H1 (cell line): ENCODE data around the gene RNF39. TPM values are rescaled to one million over a fixed set of nuclear protein-coding genes. Genes with fewer than 3 reads are reported as not detected.

ENCODE experiments used
- CTCF ChIA-PET: fragments of 300-600 bp; sonication (Branson Sonifier 250); formaldehyde crosslinking; loops from one replicate; lab custom pipeline; 2021; ENCODE audit not compliant: partially characterized antibody; lab: Charles Lee
- POLR2A ChIA-PET: fragments of 300-600 bp; sonication (Branson Sonifier 250); formaldehyde crosslinking; loops from one replicate; lab custom pipeline; 2021; ENCODE audit warnings: inconsistent platforms; ENCODE audit not compliant: partially characterized antibody; lab: Charles Lee
- DNase-seq, 2 experiments: peaks; one replicate each; pipeline versions ENCODE4 v3.0.0 to v3.0.0-alpha.2; 2010 to 2022; ENCODE audit warnings: low spot score in 2 of 2, low read depth in 1 of 2, mixed read lengths in 1 of 2
- FAIRE-seq: peaks from 2 replicates; lab custom pipeline; 2011; peaks lifted over from hg19 to GRCh38; lab: Jason Lieb, UNC
- H2AFZ ChIP-seq: 2 replicates; pipeline ENCODE4 v1.8.1; 2012; ENCODE audit warnings: low read length, inconsistent platforms
- H2AK5ac ChIP-seq: 2 replicates; pipeline ENCODE4 v1.6.1; 2013; ENCODE audit warnings: low read depth, low read length
- H2BK120ac ChIP-seq: replicated peaks from 2 replicates; pipeline ENCODE3; 2013; ENCODE audit warnings: low read depth, low read length, inconsistent platforms
- H2BK12ac ChIP-seq: 2 replicates; pipeline ENCODE4 v1.6.1; 2013; ENCODE audit warnings: low read depth, low read length
- H2BK15ac ChIP-seq: 2 replicates; pipeline ENCODE4 v1.6.1; 2013; ENCODE audit warnings: low read length
- H2BK20ac ChIP-seq: 2 replicates; pipeline ENCODE4 v1.6.1; 2013; ENCODE audit warnings: low read length
- H2BK5ac ChIP-seq: 2 replicates; pipeline ENCODE4 v1.6.1; 2013; ENCODE audit warnings: low read depth, low read length
- H3K14ac ChIP-seq: 2 replicates; pipeline ENCODE4 v1.6.1; 2013; ENCODE audit warnings: inconsistent platforms; ENCODE audit not compliant: insufficient read length
- H3K18ac ChIP-seq: 2 replicates; pipeline ENCODE4 v1.6.1; 2013; ENCODE audit warnings: low read length; ENCODE audit errors: extremely low read depth
- H3K23ac ChIP-seq: 2 replicates; pipeline ENCODE4 v1.6.1; 2013; ENCODE audit warnings: inconsistent platforms; ENCODE audit not compliant: insufficient read length
- H3K23me2 ChIP-seq: 2 replicates; pipeline ENCODE4 v1.6.1; 2013; ENCODE audit warnings: low read depth, low read length
- H3K27ac ChIP-seq: 2 replicates; pipeline ENCODE4 v1.6.1; 2011; ENCODE audit warnings: low read depth, low read length, inconsistent platforms
- H3K27me3 ChIP-seq, 4 experiments: replicated peaks in 1 of 4; 1 replicate in 1 of 4; 2 replicates in 3 of 4; pipeline versions ENCODE4 v1.6.1 to v1.8.1; 2011 to 2013; ENCODE audit warnings: low read length in 3 of 4, mild to moderate bottlenecking in 3 of 4, inconsistent platforms in 2 of 4, mixed read lengths in 2 of 4, moderate library complexity in 1 of 4; ENCODE audit not compliant: control insufficient read depth in 3 of 4, insufficient read depth in 3 of 4; ENCODE audit errors: extremely low read depth in 1 of 4
- H3K36me3 ChIP-seq, 4 experiments: 2 replicates each; pipeline versions ENCODE4 v1.6.1 to v1.8.1; 2011 to 2013; ENCODE audit warnings: mild to moderate bottlenecking in 4 of 4, low read length in 3 of 4, moderate library complexity in 2 of 4, control low read depth in 1 of 4, inconsistent platforms in 1 of 4; ENCODE audit not compliant: insufficient read depth in 4 of 4, control insufficient read depth in 2 of 4
- H3K4ac ChIP-seq: replicated peaks from 2 replicates; pipeline ENCODE3; 2013; ENCODE audit warnings: low read length, low read depth, mixed read lengths, inconsistent platforms; ENCODE audit not compliant: insufficient read length
- H3K4me1 ChIP-seq, 4 experiments: replicated peaks in 1 of 4; 1 replicate in 1 of 4; 2 replicates in 3 of 4; pipeline versions ENCODE4 v1.6.1 to v1.8.1; 2011 to 2013; ENCODE audit warnings: low read length in 3 of 4, inconsistent platforms in 2 of 4, mixed read lengths in 1 of 4; ENCODE audit not compliant: insufficient read depth in 4 of 4, control insufficient read depth in 3 of 4
- H3K4me2 ChIP-seq, 2 experiments: 2 replicates each; pipeline versions ENCODE4 v1.6.1 to v1.8.1; 2011 to 2013; ENCODE audit warnings: low read depth in 2 of 2, low read length in 2 of 2, control low read depth in 1 of 2, inconsistent platforms in 1 of 2, mild to moderate bottlenecking in 1 of 2; ENCODE audit not compliant: insufficient read depth in 1 of 2
- H3K4me3 ChIP-seq, 4 experiments: fragments of 200-600, 300-600 bp in 1 of 4; sonication (generic), shearing (Covaris generic), sonication (Bioruptor Twin) in 1 of 4; 2 replicates each; pipeline versions ENCODE4 v1.5.1 to v1.8.1; 2011 to 2016; ENCODE audit warnings: low read length in 4 of 4, low read depth in 3 of 4, control low read depth in 2 of 4, inconsistent platforms in 2 of 4, mild to moderate bottlenecking in 2 of 4, mixed read lengths in 1 of 4, moderate library complexity in 1 of 4; ENCODE audit not compliant: insufficient read depth in 2 of 4; ENCODE audit errors: extremely low read depth in 1 of 4
- H3K56ac ChIP-seq: replicated peaks from 2 replicates; pipeline ENCODE3; 2013; ENCODE audit warnings: low read depth, mild to moderate bottlenecking, mixed read lengths, low read length, inconsistent platforms; ENCODE audit not compliant: insufficient read length
- H3K79me1 ChIP-seq: 2 replicates; pipeline ENCODE4 v1.6.1; 2013; ENCODE audit warnings: low read depth, low read length, control low read depth
- H3K79me2 ChIP-seq, 2 experiments: 2 replicates each; pipeline versions ENCODE4 v1.6.1 to v1.8.1; 2012 to 2013; ENCODE audit warnings: low read length in 2 of 2, mild to moderate bottlenecking in 2 of 2, inconsistent platforms in 1 of 2; ENCODE audit not compliant: insufficient read depth in 2 of 2, control insufficient read depth in 1 of 2
- H3K9ac ChIP-seq, 4 experiments: replicated peaks in 1 of 4; 1 replicate in 1 of 4; 2 replicates in 3 of 4; pipeline versions ENCODE4 v1.6.1 to v1.8.1; 2011 to 2013; ENCODE audit warnings: low read depth in 3 of 4, low read length in 3 of 4, control low read depth in 2 of 4, mild to moderate bottlenecking in 2 of 4, moderate library complexity in 2 of 4, inconsistent platforms in 1 of 4; ENCODE audit errors: extremely low read depth in 1 of 4
- H3K9me3 ChIP-seq, 2 experiments: 2 replicates each; pipeline versions ENCODE4 v1.6.1 to v1.8.1; 2012 to 2013; ENCODE audit warnings: mild to moderate bottlenecking in 2 of 2, moderate library complexity in 2 of 2, control low read depth in 1 of 2, inconsistent platforms in 1 of 2, low read depth in 1 of 2, low read length in 1 of 2, mixed read lengths in 1 of 2; ENCODE audit not compliant: insufficient read depth in 2 of 2
- H4K20me1 ChIP-seq, 2 experiments: replicated peaks in 1 of 2; 2 replicates each; pipeline versions ENCODE3 to v1.8.1; 2011 to 2013; ENCODE audit warnings: inconsistent platforms in 2 of 2, low read length in 2 of 2, mild to moderate bottlenecking in 1 of 2; ENCODE audit not compliant: insufficient read depth in 2 of 2, control insufficient read depth in 1 of 2
- H4K5ac ChIP-seq: 2 replicates; pipeline ENCODE4 v1.6.1; 2013; ENCODE audit warnings: low read length, low read depth, mixed read lengths, inconsistent platforms; ENCODE audit not compliant: insufficient read length
- H4K8ac ChIP-seq: 2 replicates; pipeline ENCODE4 v1.8.0; 2013; ENCODE audit warnings: mild to moderate bottlenecking, moderate library complexity, low read length, inconsistent platforms; ENCODE audit not compliant: insufficient read depth; ENCODE audit errors: extremely low read depth
- H4K91ac ChIP-seq: replicated peaks from 2 replicates; pipeline ENCODE3; 2013; ENCODE audit warnings: low read length, mixed read lengths, inconsistent platforms; ENCODE audit not compliant: insufficient read length
- ASH2L ChIP-seq: fragments of 200-600, 300-600 bp; sonication (generic); IDR thresholded peaks from one replicate; pipeline ENCODE4 v1.7.1; 2017; ENCODE audit warnings: low read length
- BACH1 ChIP-seq: IDR thresholded peaks from 2 replicates; pipeline ENCODE4 v1.6.1; 2012; ENCODE audit warnings: low read length, improper control_type of control experiment
- CBX8 ChIP-seq: fragments of 300-800, 300-1000 bp; sonication (generic); IDR thresholded peaks from 2 replicates; pipeline ENCODE4 v1.7.1; 2016; ENCODE audit warnings: low read depth, low read length, borderline replicate concordance
- CEBPB ChIP-seq: IDR thresholded peaks from 2 replicates; pipeline ENCODE4 v1.6.1; 2012; ENCODE audit warnings: low read depth, low read length
- CHD1 ChIP-seq: IDR thresholded peaks from 2 replicates; pipeline ENCODE4 v1.6.1; 2012; ENCODE audit warnings: low read depth, low read length, improper control_type of control experiment
- CREB1 ChIP-seq: IDR thresholded peaks from 2 replicates; pipeline ENCODE4 v1.6.1; 2012; ENCODE audit warnings: inconsistent platforms
- CTBP2 ChIP-seq: IDR thresholded peaks from 2 replicates; pipeline ENCODE4 v1.7.0; 2011; ENCODE audit warnings: borderline replicate concordance, mild to moderate bottlenecking, moderate library complexity, mixed read lengths, low read length; ENCODE audit not compliant: insufficient read depth, insufficient read length
- MAFK ChIP-seq: IDR thresholded peaks from 2 replicates; pipeline ENCODE4 v1.6.1; 2012; ENCODE audit warnings: low read depth, mild to moderate bottlenecking, improper control_type of control experiment, low read length
- POLR2A ChIP-seq, 2 experiments: IDR thresholded peaks; 1 replicate in 1 of 2; 2 replicates in 1 of 2; pipeline ENCODE4 v1.6.1; 2011; ENCODE audit warnings: low read depth in 2 of 2, low read length in 2 of 2, mild to moderate bottlenecking in 2 of 2; ENCODE audit errors: control extremely low read depth in 1 of 2
- RFX5 ChIP-seq: IDR thresholded peaks from 2 replicates; pipeline ENCODE4 v1.6.1; 2011; ENCODE audit warnings: low read depth, low read length, improper control_type of control experiment, borderline replicate concordance
- RNF2 ChIP-seq: fragments of 200-900, 300-1000 bp; sonication (generic); IDR thresholded peaks from 2 replicates; pipeline ENCODE4 v1.7.1; 2016; ENCODE audit warnings: borderline replicate concordance, low read depth, mild to moderate bottlenecking, antibody characterized with exemption, low read length; ENCODE audit not compliant: poor library complexity, severe bottlenecking; ENCODE audit errors: missing control alignments
- RXRA ChIP-seq: IDR thresholded peaks from 2 replicates; pipeline ENCODE4 v1.6.1; 2011; ENCODE audit warnings: low read depth, mild to moderate bottlenecking, low read length, moderate library complexity; ENCODE audit not compliant: insufficient read depth
- SIN3A ChIP-seq, 2 experiments: IDR thresholded peaks in 1 of 2; conservative IDR thresholded peaks in 1 of 2; 2 replicates each; pipeline ENCODE4 v1.6.1; 2011 to 2012; ENCODE audit warnings: low read length in 2 of 2, improper control_type of control experiment in 1 of 2, low read depth in 1 of 2, mild to moderate bottlenecking in 1 of 2
- SIRT6 ChIP-seq: IDR thresholded peaks from one replicate; pipeline ENCODE4 v1.7.1; 2012; ENCODE audit warnings: low read length, inconsistent platforms
- WGBS, 2 experiments: shearing (Covaris generic) in 1 of 2; methylation state at CpG; one replicate each; pipeline versions ENCODE4 v1.1.6 to v1.1.7; 2013 to 2015; ENCODE audit warnings: low lambda C conversion rate in 2 of 2, mixed read lengths in 2 of 2, inconsistent platforms in 1 of 2, low coverage in 1 of 2, missing lambda C conversion rate in 1 of 2; ENCODE audit not compliant: insufficient replicate concordance in 2 of 2, insufficient coverage in 1 of 2, insufficient read length in 1 of 2; ENCODE audit errors: extremely low coverage in 1 of 2, missing lambda C conversion rate in 1 of 2; 5-methylcytosine and 5-hydroxymethylcytosine counted together
- polyA plus RNA-seq, 7 experiments: library from polyadenylated mRNA; depleted of rRNA in 3 of 7; stranded (reverse) in 5 of 7; unstranded in 2 of 7; fragments of >200 nt in 5 of 7; fragments of 200-250 nt in 2 of 7; gene quantifications; 1 replicate in 5 of 7; 2 replicates in 1 of 7; 4 replicates in 1 of 7; pipeline versions ENCODE4 v1.2.1 to v1.2.3, GENCODE V29; 2011 to 2013; ENCODE audit warnings: missing spikeins in 2 of 7, mixed read lengths in 2 of 7
- total RNA-seq: library from RNA; stranded (reverse); fragmentation: NEBNext Ultra II Directional; extraction: Animal tissue kit (Norgen Biotek cat#: 25700); gene quantifications from 2 replicates; pipeline ENCODE4 v1.2.1, GENCODE V29; 2021
- TF ChIP-seq, protein P1 (sequence below): IDR thresholded peaks from 2 replicates; pipeline ENCODE4 v1.6.1; 2011; ENCODE audit warnings: low read length, improper control_type of control experiment

The RNF39 gene
- total and polyA plus RNA-seq, 2 of the 8 experiments (the other 6 are each of a cell fraction or from before 2014, with no cell fraction given), result 1.4 to 2.3 TPM

- no peak for FAIRE-seq
- CTCF ChIA-PET, result no interaction called here
- no peak overlapping the region for H2BK5ac ChIP-seq
- TF ChIP-seq, protein P1, sequence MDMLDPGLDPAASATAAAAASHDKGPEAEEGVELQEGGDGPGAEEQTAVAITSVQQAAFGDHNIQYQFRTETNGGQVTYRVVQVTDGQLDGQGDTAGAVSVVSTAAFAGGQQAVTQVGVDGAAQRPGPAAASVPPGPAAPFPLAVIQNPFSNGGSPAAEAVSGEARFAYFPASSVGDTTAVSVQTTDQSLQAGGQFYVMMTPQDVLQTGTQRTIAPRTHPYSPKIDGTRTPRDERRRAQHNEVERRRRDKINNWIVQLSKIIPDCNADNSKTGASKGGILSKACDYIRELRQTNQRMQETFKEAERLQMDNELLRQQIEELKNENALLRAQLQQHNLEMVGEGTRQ, result no peak
- TF ChIP-seq CREB1 (no peak), MAFK (no peak), CTBP2 (no peak), CEBPB (no peak), SIRT6 (no peak), ASH2L (no peak), BACH1 (no peak), RXRA (no peak), CHD1 (no peak), CBX8 (no peak), SIN3A (conservative IDR thresholded peaks at IDR 0.05 in 1 of 2, IDR thresholded peaks at IDR 0.05 in 1 of 2; ENCODE audit: low read depth in 1 of 2, low read length in 2 of 2) (no peak), RNF2 (no peak), RFX5 (no peak), POLR2A (IDR thresholded peaks at IDR 0.05; ENCODE audit: control extremely low read depth in 1 of 2, low read depth in 2 of 2, low read length in 2 of 2) (no peak)
Measured at GRCh38 chr6:30042914-30043313, 32.7 kb downstream of the RNF39 start.

More at GRCh38 chr6:30042914-30043313, 32.7 kb downstream of the RNF39 start:
- Histone ChIP-seq H4K5ac (no peak overlapping the region), H4K20me1 (peaks cover 1 to 2% of the 10 kb centered on the region in 2 experiments), H3K79me2 (no peaks in the 10 kb centered on the region), H3K56ac (no peak overlapping the region), H3K14ac (no peak overlapping the region), H2AK5ac (no peak overlapping the region), H4K91ac (no peak overlapping the region), H3K4me3 (no peak overlapping the region), H2AFZ (no peak overlapping the region), H2BK12ac (no peak overlapping the region), H2BK15ac (no peak overlapping the region), H3K23ac (no peak overlapping the region), H3K9ac (no peak overlapping the region), H3K4ac (no peak overlapping the region), H2BK20ac (no peak overlapping the region), H3K36me3 (no peaks in the 10 kb centered on the region), H2BK120ac (no peak overlapping the region), H3K18ac (no peak overlapping the region), H3K27ac (no peak overlapping the region), H3K23me2 (no peaks in the 10 kb centered on the region), H4K8ac (no peak overlapping the region), H3K4me1 (no peaks in the 10 kb centered on the region), H3K27me3 (no peaks in the 10 kb centered on the region), H3K79me1 (no peaks in the 10 kb centered on the region), H3K4me2 (no peak overlapping the region), H3K9me3 (no peaks in the 10 kb centered on the region)
- POLR2A ChIA-PET, result no interaction called here
- 58% methylated on average over 1 of the region's 1 CpG; no CpG with 5 or more reads in 1 of the 2 experiments for WGBS, 2 experiments
- DNase-seq, result no peak
